RWPE2 (cell line): ENCODE results near the gene SAE1.
"Not testable (repeated sequence)": the region's sequence is repeated elsewhere in the genome, so short reads cannot be mapped to it uniquely, and the experiment has no call there.

Source experiments
- ATAC-seq: fragments of 200-7000 bp; cut with Tn5 transposase; 3 replicates; pipeline ENCODE4 v1.9.1; 2021; ENCODE audit warnings: low read depth
- DNase-seq: peaks from one replicate; pipeline ENCODE4 v3.0.0-alpha.2; 2020; ENCODE audit warnings: low spot score
- H3K27ac ChIP-seq: fragments of 450-650 bp; 2 replicates; pipeline ENCODE4 v1.5.1; 2017; ENCODE audit warnings: mild to moderate bottlenecking; ENCODE audit not compliant: poor library complexity, severe bottlenecking
- H3K27me3 ChIP-seq: fragments of 250-450 bp; sonication (Bioruptor Pico); 2 replicates; pipeline ENCODE4 v1.5.1; 2021; ENCODE audit warnings: mild to moderate bottlenecking, moderate library complexity; ENCODE audit not compliant: insufficient read depth, poor library complexity, severe bottlenecking
- H3K36me3 ChIP-seq: fragments of 250-450 bp; sonication (Bioruptor Pico); 2 replicates; pipeline ENCODE4 v1.5.1; 2020; ENCODE audit warnings: low read depth, mild to moderate bottlenecking, moderate library complexity
- H3K4me1 ChIP-seq: fragments of 250-450 bp; sonication (Bioruptor Pico); 2 replicates; pipeline ENCODE4 v1.5.1; 2021; ENCODE audit warnings: mild to moderate bottlenecking, moderate library complexity; ENCODE audit not compliant: insufficient read depth, poor library complexity, severe bottlenecking
- H3K4me3 ChIP-seq: fragments of 250-450 bp; sonication (Bioruptor Pico); 2 replicates; pipeline ENCODE4 v1.5.1; 2021; ENCODE audit warnings: mild to moderate bottlenecking, moderate library complexity; ENCODE audit not compliant: severe bottlenecking
- H3K9me3 ChIP-seq: fragments of 250-450 bp; sonication (Bioruptor Pico); 2 replicates; pipeline ENCODE4 v1.5.1; 2021; ENCODE audit warnings: mild to moderate bottlenecking, moderate library complexity; ENCODE audit not compliant: severe bottlenecking
- TF ChIP-seq, protein P1 (sequence below): fragments of 450-650 bp; IDR thresholded peaks from one replicate; pipeline ENCODE4 v1.5.1; 2017; ENCODE audit warnings: mild to moderate bottlenecking, moderate library complexity; ENCODE audit not compliant: poor library complexity, severe bottlenecking

The SAE1 gene

DNA sequence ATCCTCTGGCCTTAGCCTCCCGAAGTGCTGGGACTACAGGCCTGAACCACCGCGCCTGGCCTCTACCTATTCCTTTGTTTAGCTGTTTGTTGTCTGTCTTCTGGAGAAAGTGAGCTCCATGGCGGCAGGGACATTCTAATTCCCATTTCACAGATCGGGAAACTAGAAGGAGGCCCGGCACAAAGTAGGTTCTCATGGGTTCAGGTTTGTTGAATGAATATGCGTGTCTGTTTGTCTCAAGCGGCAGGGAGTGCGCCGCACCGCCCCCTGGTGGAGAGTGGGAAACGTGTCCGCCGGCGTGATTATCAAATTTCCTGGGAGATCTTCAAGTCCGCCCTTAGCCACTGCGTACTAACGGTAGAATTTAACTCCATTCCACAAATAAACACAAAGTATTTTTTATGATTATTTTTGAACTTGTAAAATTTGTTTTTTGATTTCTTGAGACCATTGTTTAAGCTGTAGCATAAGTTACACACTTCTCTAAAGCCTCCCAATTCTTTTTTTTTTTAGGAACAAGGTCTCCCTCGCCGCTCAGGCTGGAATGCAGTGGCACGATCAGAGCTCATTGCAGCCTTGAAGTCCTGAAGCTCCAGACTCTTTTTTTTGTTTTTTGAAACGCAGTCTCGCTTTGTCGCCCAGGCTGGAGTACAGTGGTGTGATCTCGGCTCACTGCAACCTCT is 116.8 kb downstream of the SAE1 start:
- Histone ChIP-seq H3K4me1 (peaks cover 4% of the 10 kb centered on the region), H3K4me3 (no peak overlapping the region), H3K9me3 (no peaks in the 10 kb centered on the region), H3K27ac (no peak overlapping the region), H3K36me3 (no peaks in the 10 kb centered on the region), H3K27me3 (no peaks in the 10 kb centered on the region)
- ATAC-seq (no peak), DNase-seq (no peak)
- TF ChIP-seq, protein P1, sequence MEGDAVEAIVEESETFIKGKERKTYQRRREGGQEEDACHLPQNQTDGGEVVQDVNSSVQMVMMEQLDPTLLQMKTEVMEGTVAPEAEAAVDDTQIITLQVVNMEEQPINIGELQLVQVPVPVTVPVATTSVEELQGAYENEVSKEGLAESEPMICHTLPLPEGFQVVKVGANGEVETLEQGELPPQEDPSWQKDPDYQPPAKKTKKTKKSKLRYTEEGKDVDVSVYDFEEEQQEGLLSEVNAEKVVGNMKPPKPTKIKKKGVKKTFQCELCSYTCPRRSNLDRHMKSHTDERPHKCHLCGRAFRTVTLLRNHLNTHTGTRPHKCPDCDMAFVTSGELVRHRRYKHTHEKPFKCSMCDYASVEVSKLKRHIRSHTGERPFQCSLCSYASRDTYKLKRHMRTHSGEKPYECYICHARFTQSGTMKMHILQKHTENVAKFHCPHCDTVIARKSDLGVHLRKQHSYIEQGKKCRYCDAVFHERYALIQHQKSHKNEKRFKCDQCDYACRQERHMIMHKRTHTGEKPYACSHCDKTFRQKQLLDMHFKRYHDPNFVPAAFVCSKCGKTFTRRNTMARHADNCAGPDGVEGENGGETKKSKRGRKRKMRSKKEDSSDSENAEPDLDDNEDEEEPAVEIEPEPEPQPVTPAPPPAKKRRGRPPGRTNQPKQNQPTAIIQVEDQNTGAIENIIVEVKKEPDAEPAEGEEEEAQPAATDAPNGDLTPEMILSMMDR, result peak; percentile 96

DNA sequence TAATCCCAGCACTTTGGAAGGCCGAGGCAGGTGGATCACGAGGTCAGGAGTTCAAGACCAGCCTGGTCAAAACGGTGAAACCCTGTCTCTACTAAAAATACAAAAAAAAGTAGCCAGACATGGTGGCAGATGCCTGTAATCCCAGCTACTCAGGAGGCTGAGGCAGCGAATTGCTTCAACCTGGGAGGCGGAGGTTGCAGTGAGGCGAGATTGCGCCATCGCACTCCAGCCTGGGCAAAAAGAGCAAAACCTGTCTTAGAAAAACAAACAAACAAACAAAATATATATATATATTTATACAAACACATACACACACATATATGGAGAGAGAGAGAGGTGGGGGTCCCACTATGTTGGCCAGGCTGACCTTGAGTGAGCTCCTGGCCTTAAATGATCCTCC is 122.4 kb downstream of the SAE1 start:
- DNase-seq, H3K9me3 ChIP-seq, H3K4me3 ChIP-seq, H3K36me3 ChIP-seq, H3K27me3 ChIP-seq, ATAC-seq: not testable (repeated sequence)
- Histone ChIP-seq H3K4me1 (peaks cover 21% of the 10 kb centered on the region), H3K27ac (peak overlapping the region; percentile 82)

DNA sequence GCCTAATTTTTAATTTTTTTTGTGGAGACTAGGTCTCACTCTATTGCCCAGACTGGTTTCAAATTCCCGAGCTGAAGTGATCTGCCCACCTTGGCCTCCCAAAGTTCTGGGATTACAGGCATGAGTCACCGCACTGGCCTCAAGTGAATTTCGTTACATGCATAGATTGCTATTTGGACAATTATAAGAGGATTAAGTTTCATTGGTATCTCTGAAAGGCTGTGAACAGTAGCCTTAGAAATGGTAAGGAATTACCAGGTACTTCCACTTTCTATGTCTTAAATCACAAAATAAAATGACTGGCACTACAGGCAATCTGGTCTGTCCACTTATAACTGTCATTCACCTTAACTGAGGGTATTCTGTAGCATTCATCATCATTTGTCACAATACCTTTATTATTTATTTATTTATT is 122.8 kb downstream of the SAE1 start:
- H3K27ac ChIP-seq, result peak overlapping the region; percentile 82
- H3K4me3 ChIP-seq, result no peak overlapping the region
- no peaks in the 10 kb centered on the region for H3K9me3 ChIP-seq
- DNase-seq (no peak), ATAC-seq (peak; percentile 58)
- H3K36me3 ChIP-seq, result peaks cover 1% of the 10 kb centered on the region
- H3K4me1 ChIP-seq, result peaks cover 21% of the 10 kb centered on the region
- TF ChIP-seq, protein P1, result no peak
- H3K27me3 ChIP-seq, result no peaks in the 10 kb centered on the region

DNA sequence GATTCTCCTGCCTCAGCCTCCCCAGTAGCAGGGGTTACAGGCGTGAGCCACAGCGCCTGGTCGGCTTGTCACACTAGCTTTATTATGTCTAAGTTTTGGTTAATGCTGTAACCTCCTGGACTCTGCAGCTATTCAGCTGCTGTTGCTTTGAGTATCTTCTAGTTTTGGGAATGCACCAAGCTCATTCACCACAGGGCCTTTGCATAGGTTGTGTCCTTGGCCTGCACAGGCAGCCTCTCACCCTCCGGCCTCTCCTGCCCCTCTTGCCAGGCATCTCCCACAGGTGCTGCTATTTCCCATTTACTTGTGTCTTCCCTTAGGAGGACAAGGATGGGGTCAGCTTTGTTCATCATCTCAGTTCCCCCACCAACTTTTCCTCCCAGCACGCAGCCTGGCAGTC is 123.3 kb downstream of the SAE1 start:
- TF ChIP-seq, protein P1, result no peak
- peaks cover 21% of the 10 kb centered on the region for H3K4me1 ChIP-seq
- peaks cover 6% of the 10 kb centered on the region for H3K36me3 ChIP-seq
- peak overlapping the region; percentile 82 for H3K27ac ChIP-seq
- ATAC-seq (no peak), DNase-seq (no peak)
- H3K4me3 ChIP-seq, result no peak overlapping the region
- H3K27me3 ChIP-seq, result no peaks in the 10 kb centered on the region
- H3K9me3 ChIP-seq, result no peaks in the 10 kb centered on the region

DNA sequence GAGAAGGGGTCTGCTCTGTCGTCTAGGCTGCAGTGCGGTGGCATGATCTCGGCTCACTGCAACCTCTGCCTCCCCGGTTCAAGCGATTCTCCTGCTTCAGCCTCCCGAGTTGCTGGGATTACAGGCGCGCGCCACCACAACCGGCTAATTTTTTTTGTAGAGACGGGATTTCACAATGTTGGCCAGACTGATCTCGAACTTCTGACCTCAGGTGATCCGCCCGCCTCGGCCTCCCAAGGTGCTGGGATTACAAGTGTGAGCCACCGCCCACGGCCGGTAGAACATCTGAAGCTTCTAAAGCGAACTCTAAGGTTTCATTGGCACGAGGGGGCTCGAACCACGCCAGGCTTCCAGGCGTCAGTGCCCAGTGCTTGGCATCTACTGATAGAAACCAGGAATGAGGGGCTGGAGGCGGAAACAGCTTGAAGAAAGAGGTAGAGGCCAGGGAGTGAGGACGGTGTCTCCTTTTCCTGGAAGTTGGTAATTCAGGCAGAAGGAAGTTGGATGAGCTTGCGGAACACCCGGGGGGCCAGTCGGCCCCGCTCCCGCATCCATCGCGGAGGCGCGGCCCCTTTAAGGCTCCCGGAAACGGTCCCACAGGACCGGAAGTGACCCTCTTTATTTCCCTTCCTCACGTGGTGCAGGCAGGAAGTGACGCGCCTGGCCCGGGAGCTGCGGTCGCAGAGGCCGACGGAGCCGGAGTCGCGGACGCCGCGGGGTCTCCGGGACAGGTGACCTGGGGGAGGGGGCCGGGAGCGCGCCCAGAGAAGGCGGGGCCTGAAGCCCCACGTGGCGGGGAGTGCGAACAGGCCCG is 125.5 kb downstream of the SAE1 start, which contains the start of gene CCDC9:
CCDC9 (plus strand) TSS at position 647 of the 814 bp plus-strand sequence. CDS start 1,876 bp downstream, outside the sequence.
- Histone ChIP-seq H3K9me3 (no peaks in the 10 kb centered on the region), H3K27ac (peak within 1 kb of the TSS; percentile 76), H3K4me3 (peak within 1 kb of the TSS; percentile 45), H3K4me1 (peaks cover 18% of the 10 kb centered on the region), H3K27me3 (no peaks in the 10 kb centered on the region), H3K36me3 (peaks cover 27% of the 10 kb centered on the region)
- TF ChIP-seq, protein P1, result no peak
- ATAC-seq (peak; percentile 52), DNase-seq (peak; percentile 95)
